HepG2 (cell line): ENCODE measurements around the gene PLCB2.

Source experiments
- ATF7 ChIP-seq, 2 experiments: fragments of 450-650 bp in 1 of 2; sonication (generic) in 1 of 2; formaldehyde crosslinking in 1 of 2; IDR thresholded peaks; 2 replicates each; pipeline versions ENCODE4 v1.4.0 to v1.6.1; 2016 to 2020; ENCODE audit warnings: antibody characterized with exemption in 1 of 2, mild to moderate bottlenecking in 1 of 2, missing genetic modification reagents in 1 of 2
- KAT7 ChIP-seq: IDR thresholded peaks from 2 replicates; pipeline ENCODE4 v1.6.1; 2018; ENCODE audit warnings: borderline replicate concordance, missing compliant biosample characterization
- PHF8 ChIP-seq: sonication (generic); formaldehyde crosslinking; IDR thresholded peaks from 2 replicates; pipeline ENCODE4 v1.5.0; 2020; ENCODE audit warnings: missing genetic modification reagents
- SMC3 ChIP-seq: IDR thresholded peaks from 2 replicates; pipeline ENCODE4 v1.6.1; 2011; ENCODE audit warnings: low read length, improper control_type of control experiment
- ZNF383 ChIP-seq: sonication (generic); formaldehyde crosslinking; IDR thresholded peaks from 2 replicates; pipeline ENCODE4 v1.4.0; 2020; ENCODE audit warnings: missing genetic modification reagents, mild to moderate bottlenecking, borderline replicate concordance

GRCh38 chr15:40295877-40296560, 11.7 kb downstream of the PLCB2 start:
- TF ChIP-seq ATF7 (IDR thresholded peaks at IDR 0.05) = no peak
- no peak for TF ChIP-seq ATF7 (CRISPR knock-in tag; IDR thresholded peaks at IDR 0.05)
- no peak for TF ChIP-seq SMC3
- no peak for TF ChIP-seq PHF8 (CRISPR knock-in tag)
- TF ChIP-seq KAT7 (CRISPR knock-in tag) = no peak
- TF ChIP-seq ZNF383 (CRISPR knock-in tag) = no peak
